ENCODE results near the gene PKD1. TPM values are rescaled to one million over a fixed set of nuclear protein-coding genes. Genes with fewer than 3 reads are reported as not detected.

PKD1 gene
- total RNA-seq, 4 donors from 2014 or later, result 297 to 459 (median 366) TPM

- H3K9me3 ChIP-seq, result no peaks in the 10 kb centered on the region
- no peak for DNase-seq (ENCODE audit: extremely low spot score)
- 49% methylated on average over 15 of the region's 20 CpGs for WGBS
- H3K27ac ChIP-seq (replicated peaks in 1 of 4), result peak overlapping the region; percentile 90 to 96 (median 93)
- H3K36me3 ChIP-seq, result peaks cover 0 to 16% (median 14%) of the 10 kb centered on the region in 4 donors
- intact Hi-C loops (cut with DNase I), result loop anchor here (5.0 kb wide), 1 partner anchor 51 kb away; the partner anchor contains the start of genes BRICD5 and PGP
- no peaks in the 10 kb centered on the region for H3K27me3 ChIP-seq
- TF ChIP-seq POLR2AphosphoS5 (IDR thresholded peaks at IDR 0.05), result peak; percentile 29 to 31
- TF ChIP-seq EP300 (IDR thresholded peaks at IDR 0.05), result no peak
- no peak for TF ChIP-seq CTCF (IDR thresholded peaks at IDR 0.05)
- TF ChIP-seq POLR2A (IDR thresholded peaks at IDR 0.05; ENCODE audit: low read depth), result no peak
- peak overlapping the region in 1 of 4 donors; percentile 33 for H3K4me3 ChIP-seq
- peaks cover 42 to 75% (median 72%) of the 10 kb centered on the region in 4 donors for H3K4me1 ChIP-seq
These were observed 25.3 kb upstream of the PKD1 start for GRCh38 chr16:2160915-2161551.

GRCh38 chr16:2159175-2159838 is 23.6 kb upstream of the PKD1 start:
- peaks cover 0 to 10% (median 8%) of the 10 kb centered on the region in 4 donors for H3K36me3 ChIP-seq
- no peaks in the 10 kb centered on the region for H3K9me3 ChIP-seq
- WGBS, result 41% methylated on average over 20 of the region's 24 CpGs
- intact Hi-C loops (cut with DNase I), result loop anchor here (5.0 kb wide), 1 partner anchor 93 kb away; the partner anchor contains the start of gene ECI1
- H3K4me3 ChIP-seq, result peak overlapping the region; percentile 41 to 55 (median 48)
- peak overlapping the region; percentile 90 to 96 (median 93) for H3K27ac ChIP-seq (replicated peaks in 1 of 4)
- no peak for DNase-seq (ENCODE audit: extremely low spot score)
- no peak for TF ChIP-seq CTCF (IDR thresholded peaks at IDR 0.05)
- no peak for TF ChIP-seq POLR2A (IDR thresholded peaks at IDR 0.05; ENCODE audit: low read depth)
- peak; percentile 20 for TF ChIP-seq EP300 (IDR thresholded peaks at IDR 0.05)
- TF ChIP-seq POLR2AphosphoS5 (IDR thresholded peaks at IDR 0.05), result peak; percentile 71 to 81
- H3K4me1 ChIP-seq, result peaks cover 49 to 83% (median 79%) of the 10 kb centered on the region in 4 donors
- H3K27me3 ChIP-seq, result no peaks in the 10 kb centered on the region

- peaks cover 0 to 3% (median under 1%) of the 10 kb centered on the region in 4 donors for H3K36me3 ChIP-seq
- peaks cover 57 to 91% (median 88%) of the 10 kb centered on the region in 4 donors for H3K4me1 ChIP-seq
- H3K27me3 ChIP-seq, result no peaks in the 10 kb centered on the region
- 66% methylated on average over 15 of the region's 15 CpGs for WGBS
- no peaks in the 10 kb centered on the region for H3K9me3 ChIP-seq
- TF ChIP-seq EP300 (IDR thresholded peaks at IDR 0.05), result no peak
- TF ChIP-seq CTCF (IDR thresholded peaks at IDR 0.05), result no peak
- no peak for TF ChIP-seq POLR2AphosphoS5 (IDR thresholded peaks at IDR 0.05)
- no peak for TF ChIP-seq POLR2A (IDR thresholded peaks at IDR 0.05; ENCODE audit: low read depth)
- DNase-seq (ENCODE audit: extremely low spot score), result no peak
- intact Hi-C loops (cut with DNase I), result loop anchor here (5.0 kb wide), 1 partner anchor 94 kb away; the partner anchor contains the start of gene ECI1
- peak overlapping the region; percentile 90 to 96 (median 93) for H3K27ac ChIP-seq (replicated peaks in 1 of 4)
- H3K4me3 ChIP-seq, result peak overlapping the region in 3 of 4 donors; percentile 2 to 63 (median 41)
These were observed 22.6 kb upstream of the PKD1 start for GRCh38 chr16:2158262-2158638.

- peak overlapping the region; percentile 13 to 92 (median 71) for H3K4me3 ChIP-seq
- peak overlapping the region; percentile 90 to 96 (median 93) for H3K27ac ChIP-seq (replicated peaks in 1 of 4)
- TF ChIP-seq POLR2A (IDR thresholded peaks at IDR 0.05; ENCODE audit: low read depth) (no peak), POLR2AphosphoS5 (IDR thresholded peaks at IDR 0.05) (peak; percentile 48 to 68), EP300 (IDR thresholded peaks at IDR 0.05) (no peak), CTCF (IDR thresholded peaks at IDR 0.05) (no peak)
- WGBS, result 55% methylated on average over 19 of the region's 27 CpGs
- H3K36me3 ChIP-seq, result no peaks in the 10 kb centered on the region
- no peak for DNase-seq (ENCODE audit: extremely low spot score)
- peaks cover 63 to 91% (median 89%) of the 10 kb centered on the region in 4 donors for H3K4me1 ChIP-seq
- H3K27me3 ChIP-seq, result no peaks in the 10 kb centered on the region
- intact Hi-C loops (cut with DNase I), result loop anchor here (5.0 kb wide), 1 partner anchor 95 kb away; the partner anchor contains the start of gene ECI1
- no peaks in the 10 kb centered on the region for H3K9me3 ChIP-seq
These were observed 22.0 kb upstream of the PKD1 start for GRCh38 chr16:2157480-2158261.
